8988T (cell line): ENCODE results near the gene JAM3.
"Not testable (repeated sequence)": the region's sequence is repeated elsewhere in the genome, so short reads cannot be mapped to it uniquely, and the experiment has no call there.

Experiments
- DNase-seq: peaks from one replicate; pipeline ENCODE4 v3.0.0; 2011

JAM3 gene

DNA sequence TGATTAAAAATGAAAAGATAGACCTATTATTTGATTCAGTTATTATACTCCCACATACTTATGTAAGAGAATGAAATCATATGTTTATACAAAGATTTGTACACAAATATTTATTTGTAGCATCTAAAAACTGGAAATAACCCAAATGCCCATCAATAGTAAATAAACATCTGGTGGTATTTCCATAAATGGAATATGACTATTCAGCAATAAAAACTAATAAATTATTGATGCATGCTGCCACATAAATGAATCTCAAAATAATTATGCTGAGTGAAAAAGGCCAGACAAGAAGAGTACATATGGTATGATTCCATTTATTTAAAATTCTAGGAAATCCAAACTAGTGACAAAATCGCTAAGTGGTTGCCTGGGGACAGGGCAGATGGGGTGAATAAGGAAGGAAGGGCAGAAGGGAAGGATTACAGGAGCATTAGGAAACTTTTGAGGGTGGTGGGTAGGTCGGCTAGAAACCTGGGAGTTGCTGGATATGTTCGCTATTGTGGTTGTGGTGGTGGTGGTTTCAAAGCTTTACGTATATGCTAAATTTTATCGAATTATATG lies 41.5 kb downstream of the JAM3 start:
- DNase-seq = no peak

DNA sequence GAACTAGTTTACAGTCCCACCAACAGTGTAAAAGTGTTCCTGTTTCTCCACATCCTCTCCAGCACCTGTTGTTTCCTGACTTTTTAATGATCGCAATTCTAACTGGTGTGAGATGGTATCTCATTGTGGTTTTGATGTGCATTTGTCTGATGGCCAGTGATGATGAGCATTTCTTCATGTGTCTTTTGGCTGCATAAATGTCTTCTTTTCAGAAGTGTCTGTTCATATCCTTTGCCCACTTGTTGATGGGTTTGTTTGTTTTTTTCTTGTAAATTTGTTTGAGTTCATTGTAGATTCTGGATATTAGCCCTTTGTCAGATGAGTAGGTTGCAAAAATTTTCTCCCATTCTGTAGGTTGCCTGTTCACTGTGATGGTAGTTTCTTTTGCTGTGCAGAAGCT lies 44.9 kb downstream of the JAM3 start:
- not testable (repeated sequence) for DNase-seq

DNA sequence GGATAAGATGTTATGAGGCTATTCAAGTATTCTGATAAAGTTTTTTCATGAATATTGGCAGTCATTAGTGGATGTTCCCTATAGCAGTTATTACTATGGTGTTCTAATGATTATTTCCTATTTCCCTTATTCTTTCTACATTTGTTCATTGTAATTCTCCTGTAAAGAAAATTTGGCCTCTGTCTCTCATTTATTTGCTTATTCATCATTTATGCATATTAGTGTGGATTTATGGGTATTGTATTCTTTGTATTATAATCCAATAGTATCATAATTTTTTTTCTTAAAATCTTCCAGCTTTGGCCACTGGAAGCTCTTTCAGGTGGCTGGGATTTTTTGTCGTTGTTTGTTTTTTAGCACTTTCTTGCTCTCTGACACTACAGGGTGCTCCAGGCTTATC lies 47.3 kb downstream of the JAM3 start:
- DNase-seq = no peak

DNA sequence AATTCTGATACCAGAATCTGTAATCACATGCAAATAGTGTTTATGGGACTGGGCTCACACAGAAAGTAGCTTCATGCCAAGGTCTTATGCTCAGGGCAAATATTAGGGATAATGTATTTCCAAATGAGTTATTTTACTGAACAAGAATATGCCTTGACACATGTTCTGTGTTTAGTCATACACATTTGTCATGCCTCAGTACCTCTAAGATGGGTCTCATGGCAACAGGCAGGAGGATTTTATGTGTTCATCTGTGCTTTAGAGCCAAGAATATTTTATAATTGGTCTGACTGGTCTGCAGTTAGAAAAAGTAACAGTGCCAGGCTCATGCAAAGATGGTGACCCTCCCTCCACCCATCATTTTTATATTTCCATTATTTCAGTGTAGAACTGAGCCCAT lies 49.1 kb downstream of the JAM3 start:
- no peak for DNase-seq

DNA sequence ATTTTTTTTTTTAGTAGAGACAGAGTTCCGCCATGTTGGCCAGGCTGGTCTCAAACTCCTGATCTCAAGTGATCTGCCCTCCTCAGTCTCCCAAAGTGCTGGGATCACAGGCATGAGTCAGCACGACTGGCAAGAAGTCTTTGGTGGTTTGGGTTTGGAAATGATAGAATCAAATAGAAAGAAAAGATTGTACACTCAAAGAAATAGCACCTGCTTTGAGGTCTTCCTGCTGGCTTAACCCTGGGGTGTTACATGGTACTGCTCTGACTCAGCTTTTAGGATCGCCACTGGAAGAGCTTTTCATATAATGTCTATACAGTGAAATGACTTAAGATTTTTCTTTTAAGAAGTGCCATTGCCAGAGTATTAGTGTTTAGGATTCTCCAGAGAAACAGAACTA lies 50.2 kb downstream of the JAM3 start:
- no peak for DNase-seq

DNA sequence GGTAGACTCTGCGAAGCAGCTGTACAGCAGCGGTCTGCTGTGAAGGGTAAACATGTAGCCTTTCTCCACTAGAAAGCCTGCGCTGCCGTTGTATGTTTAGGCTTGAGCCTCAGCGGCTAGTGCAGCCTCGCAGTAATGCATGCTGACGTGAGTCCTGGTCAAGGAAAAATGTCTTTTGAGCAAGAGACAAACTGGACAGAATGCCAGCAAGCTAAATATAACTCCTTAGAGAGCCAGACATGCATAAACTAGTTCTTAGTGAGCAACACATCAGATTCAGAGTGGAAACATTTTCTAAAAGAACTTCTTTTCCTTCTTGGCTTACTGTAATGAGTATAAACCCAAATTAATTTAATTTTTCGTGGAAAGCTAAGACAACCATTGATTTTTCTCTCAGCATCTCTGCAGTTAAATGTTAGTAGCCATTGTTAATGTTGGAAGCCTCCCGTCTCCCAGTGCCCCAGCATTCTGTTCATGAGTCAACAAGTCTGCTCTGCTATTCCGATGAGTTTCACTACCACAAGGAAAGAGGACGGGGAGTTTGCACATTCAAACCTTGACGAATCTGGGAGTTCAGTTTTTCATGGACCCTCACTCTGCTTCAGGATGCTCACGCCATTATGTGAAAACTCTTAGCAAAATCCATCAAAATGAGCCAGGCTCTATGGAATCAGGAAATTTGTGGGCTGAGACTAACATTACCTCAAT lies 51.4 kb downstream of the JAM3 start:
- DNase-seq = no peak

DNA sequence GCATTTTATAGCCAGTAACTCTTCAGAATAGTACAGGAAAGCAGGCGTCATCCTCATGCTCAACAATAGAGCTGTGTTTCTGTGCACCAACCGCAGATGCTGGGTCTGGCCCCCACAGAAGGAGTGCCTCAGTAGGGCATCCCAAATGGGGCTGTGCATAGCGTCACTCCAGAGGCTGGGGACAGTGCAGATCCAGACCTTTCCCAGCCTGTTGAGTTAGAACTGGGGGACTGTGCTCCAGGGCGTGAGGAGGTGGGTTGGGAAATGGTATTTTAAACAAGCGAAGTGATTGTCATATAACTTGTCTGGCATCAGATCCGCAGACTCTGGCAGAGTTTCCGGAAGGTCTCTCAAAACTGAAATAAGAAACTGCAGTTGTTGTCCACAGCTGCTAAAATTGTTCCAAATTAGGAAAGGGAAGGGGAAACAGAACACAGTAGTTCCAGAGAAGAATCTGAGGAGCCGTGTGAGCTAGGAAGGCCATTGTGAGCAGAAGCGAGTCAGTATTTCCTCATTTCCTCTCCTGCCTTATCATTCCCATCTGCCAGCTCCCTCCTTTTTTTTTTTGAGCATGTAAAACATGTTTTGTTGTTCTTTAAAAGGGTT lies 52.2 kb downstream of the JAM3 start:
- no peak for DNase-seq

DNA sequence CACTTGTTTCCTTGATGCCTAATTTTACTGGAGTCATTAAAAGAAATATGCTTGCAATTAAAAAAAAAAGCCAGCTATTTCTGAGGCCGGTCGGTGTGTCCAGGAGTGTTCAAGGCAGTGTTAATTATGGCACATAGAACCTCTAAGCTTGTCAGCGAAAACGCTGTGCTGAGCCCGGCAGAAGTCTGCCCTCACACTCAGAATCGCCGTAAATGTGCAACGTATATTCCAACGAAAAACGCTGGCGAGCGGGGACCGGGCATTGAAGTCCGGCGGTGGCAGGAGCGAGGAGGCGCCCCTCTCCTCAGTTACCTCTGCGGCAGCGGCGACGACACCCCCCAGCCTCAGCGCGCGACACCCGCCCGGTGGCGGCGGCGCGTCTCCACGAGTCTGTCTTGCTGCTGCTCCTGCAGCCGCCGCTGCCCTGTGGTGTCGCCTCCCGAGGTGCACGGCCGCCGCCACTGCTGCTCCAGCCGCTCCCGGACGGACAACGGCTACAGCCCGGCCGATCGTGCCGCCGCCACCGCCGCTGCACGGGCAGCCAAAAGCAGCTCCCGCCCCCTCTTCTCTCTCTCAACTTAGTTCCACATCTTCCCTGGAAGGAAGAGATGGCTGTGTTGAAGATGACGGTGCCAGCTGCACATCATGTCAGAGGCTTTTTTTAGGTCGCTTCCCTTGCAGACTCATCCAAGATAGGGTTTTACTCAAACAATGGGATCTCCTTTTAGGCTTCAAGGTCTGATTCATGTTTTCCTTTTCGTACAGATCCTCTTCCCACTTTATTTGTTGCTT lies 56.0 kb downstream of the JAM3 start:
- no peak for DNase-seq

DNA sequence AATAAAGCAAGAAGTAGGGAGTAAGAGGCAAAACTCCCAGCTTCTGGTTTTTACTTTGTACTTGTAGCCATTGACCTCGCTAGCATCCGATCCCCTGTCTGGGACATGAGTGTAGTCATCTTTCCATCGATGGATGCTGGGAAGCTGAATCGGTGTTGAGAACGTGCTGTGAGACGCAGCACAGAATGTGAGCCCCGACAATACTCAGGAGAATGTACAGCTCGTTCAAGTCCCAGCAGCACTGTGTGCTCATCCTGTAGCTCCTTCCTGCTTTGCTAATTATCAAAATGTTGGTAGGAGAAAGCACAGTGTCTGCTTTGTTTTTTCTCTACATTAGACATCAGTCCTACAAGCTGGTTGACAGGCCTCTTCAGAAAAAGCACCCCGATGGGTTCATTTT lies 56.6 kb downstream of the JAM3 start:
- DNase-seq = no peak

DNA sequence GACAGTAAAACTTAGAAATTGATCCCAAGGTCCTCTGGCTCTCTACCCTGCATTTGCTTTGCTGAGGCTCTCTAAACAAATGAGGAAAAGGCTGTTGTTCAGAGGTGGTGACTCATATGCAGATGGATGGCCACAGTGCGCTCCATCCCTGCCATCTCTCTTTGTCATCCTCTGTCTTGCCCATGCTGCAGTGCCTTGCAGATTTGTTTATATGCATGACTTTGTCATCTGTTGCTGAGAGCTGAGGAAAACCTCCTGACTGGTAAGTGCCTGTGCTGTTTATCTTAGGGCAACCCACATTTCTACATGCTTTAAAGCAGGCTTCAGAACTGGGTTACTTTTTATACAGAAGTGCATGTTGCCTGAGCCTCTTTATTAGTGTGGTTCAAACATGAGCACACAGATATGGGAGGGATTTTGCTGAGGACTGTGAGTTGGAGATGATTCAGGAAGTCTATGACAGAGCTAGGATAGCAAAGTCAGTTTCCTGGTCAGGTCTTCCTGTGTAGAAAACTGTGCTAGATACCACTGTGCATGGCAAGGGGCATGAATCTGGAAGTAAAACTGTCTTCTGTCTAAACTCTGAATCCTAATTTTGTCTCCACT lies 57.4 kb downstream of the JAM3 start:
- no peak for DNase-seq

DNA sequence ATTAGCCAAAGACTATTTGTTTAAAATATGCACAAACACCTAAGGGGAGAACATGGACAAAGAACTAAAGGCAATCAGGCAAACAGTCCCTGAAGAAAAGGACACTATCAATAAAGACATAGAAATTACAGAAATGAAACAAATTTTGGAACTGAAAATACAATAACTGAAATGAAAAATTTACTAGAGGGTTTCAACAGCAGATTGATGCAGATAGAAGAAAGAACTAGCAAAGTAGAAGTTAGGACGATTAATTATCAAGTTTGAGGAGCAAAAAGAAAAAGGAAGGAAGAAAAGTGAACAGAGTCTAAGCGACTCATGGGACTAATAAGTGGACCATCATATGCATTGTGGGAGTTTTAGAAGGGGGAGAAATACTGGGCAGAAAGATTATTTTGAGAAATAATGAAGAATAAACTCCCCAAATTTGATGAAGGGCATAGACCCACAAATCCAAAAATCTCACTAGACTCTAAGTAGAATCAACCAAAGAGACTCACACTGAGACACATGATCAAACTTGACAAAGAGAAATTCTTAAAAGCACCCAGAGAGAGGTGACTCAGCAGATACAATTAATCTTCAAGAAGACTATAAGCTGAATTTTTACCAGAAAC lies 62.9 kb downstream of the JAM3 start:
- DNase-seq = no peak

DNA sequence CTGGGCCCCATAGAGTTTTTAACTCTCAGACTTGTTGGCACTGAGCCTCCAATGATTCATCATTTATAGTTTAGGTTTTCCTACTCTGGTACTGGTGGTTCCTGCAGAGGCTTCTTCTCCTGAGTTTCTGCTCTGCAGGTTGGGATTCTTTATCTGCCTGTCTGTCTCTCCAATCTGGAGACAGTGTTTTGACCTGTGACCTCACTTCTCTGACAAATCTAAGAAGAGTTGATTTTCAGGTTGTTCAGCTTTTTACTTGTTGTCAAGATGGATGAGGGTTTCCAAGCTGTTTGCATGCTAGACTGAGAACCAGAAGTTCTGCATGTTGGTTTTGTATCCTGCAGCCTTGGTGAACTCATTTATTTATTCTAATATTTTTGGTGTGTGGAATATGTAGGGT lies 63.9 kb downstream of the JAM3 start:
- no peak for DNase-seq

DNA sequence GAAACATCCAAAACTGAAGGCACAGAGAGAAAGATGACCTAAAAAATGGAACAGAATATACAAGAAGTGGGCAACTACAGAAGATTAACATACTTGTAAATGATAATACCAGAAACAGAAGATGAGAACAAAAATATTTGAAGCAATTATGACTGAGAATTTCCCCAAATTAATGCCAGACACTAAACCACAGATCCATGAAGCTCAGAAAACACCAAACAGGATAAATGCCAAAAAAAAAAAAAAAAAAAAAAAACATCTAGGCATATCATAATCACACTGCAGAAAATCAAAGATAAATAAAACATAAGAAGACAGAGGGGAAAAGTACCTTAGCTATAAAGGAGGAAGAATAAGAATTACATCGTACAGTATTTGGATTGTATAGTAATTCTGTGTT lies 65.3 kb downstream of the JAM3 start:
- no peak for DNase-seq

DNA sequence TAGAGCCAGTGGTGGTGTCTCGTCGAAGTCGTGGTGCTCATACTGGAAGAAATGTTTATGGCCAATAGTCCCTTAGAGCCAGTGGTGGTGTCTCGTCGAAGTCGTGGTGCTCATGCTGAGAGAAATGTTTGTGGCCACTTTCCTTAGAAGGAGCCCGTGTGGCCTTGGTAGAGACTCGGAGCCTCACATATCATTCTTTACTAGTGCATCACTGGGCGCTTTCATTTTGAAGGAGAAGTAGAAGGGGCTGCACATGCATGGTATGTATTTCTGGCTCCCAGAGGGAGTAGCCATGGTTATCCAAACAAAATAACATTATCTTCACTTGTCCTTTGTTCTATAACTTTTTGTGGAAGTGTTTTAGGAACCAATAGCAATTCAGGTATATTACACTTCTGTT lies 69.5 kb downstream of the JAM3 start:
- DNase-seq = no peak

DNA sequence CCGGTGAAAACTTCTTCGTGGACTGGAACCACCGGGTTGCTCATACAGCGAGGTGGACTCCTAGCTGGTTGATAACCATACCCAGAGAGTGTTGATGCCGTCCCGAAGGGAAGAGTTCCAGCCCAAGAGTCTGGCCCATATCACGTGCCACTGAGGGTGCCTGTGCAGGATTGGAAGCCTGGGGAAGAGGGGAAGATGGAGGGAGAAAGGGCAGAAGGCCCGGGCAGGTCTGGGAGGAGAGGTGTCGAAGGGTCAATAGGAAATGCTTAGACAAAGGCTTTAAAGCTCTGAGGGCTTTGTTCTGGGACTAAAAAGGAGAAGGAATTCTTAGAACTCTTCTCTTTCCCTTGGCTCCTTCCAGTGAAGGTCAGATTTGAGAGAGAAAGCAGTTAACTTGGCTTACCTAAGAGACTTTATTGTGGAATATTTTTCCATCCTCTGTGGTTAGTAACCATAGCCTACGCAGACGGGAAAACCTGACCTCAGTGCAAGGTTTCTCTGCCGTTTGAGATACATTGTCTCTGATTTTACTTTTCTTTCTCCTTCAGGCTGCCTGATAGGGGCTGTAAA lies 70.5 kb downstream of the JAM3 start:
- no peak for DNase-seq

DNA sequence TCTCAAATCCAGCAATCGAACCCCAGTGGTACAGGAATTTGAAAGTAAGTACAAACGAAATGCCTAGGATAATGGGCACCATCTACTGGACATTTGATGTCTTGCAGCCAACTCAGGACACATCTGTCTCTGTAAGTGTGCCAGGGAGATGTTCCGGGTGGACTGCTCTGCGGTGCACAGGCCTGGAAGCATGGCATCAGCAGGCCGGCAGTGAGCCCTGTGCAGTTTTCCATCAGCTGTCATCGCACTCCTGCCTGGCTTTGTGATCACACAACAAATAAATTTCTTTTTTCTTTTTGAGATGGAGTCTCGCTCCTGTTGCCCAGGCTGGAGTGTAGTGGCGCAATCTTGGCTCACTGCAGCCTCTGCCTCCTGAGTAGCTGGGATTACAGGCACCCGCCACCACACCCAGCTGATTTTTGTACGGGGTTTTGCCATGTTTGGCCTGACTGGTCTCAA lies 71.0 kb downstream of the JAM3 start:
- peak; percentile 57 for DNase-seq

DNA sequence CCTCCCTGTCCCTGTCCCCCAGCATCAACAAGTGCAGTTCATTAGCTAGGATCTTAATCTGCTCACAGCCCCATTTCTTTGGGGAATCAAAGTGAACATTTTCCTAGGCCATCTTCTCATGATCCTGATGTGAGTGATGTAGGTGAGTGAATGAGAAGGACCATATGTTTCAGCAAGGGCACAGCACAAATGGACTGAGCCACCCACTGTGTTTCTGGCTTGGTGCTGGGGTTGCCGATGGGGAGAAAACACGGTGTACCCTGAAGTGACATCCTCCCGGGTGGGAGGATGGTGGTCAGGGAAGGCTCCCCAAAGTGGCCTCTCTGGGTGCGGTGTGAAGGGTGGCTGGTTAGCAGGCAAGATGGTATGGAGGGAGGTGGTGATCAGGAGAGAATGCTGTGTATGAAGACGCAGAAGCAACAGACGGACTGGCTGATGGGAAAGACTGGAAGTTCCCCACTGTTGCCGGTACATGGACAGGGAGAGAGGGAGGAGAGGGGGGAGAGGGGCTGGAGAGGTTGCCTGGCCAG lies 72.2 kb downstream of the JAM3 start:
- DNase-seq = no peak

DNA sequence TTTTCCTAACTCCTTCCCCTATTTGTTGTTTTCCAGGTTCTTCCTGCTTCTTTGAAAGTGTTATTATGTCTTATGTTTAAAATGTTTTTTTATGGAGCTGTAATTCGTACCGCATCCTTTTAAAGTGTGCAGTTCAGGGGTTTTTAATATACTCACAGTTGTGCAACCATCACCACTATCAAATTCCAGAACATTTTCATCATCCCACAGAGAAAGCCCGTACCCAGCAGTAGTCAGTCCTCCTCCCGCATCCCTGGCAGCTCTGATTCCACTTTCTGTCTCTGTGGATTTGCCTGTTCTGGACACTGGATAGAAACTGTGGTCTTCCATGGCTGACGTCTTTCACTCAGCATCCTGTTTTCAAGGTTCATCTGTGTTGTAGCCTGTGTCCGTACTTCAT lies 73.7 kb downstream of the JAM3 start:
- DNase-seq = no peak

DNA sequence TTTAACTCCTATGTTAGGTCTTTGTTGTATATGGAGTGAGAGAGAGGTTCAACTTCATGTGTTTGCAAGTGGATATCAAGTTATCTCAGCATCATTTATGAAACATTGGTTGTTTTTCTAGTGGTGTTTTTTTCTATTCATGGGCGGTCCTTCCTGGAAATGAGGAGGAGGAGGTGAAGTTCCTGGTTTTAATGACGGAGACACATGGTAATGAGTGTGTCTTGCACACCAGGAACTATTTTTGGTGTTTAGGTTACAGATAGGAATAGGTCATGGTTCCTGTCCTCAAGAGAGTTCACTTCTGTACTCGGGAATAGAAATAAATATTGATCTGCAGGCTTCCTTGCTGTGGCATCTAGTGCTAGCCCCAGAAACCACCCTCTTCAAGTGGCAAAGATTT lies 74.9 kb downstream of the JAM3 start:
- no peak for DNase-seq

DNA sequence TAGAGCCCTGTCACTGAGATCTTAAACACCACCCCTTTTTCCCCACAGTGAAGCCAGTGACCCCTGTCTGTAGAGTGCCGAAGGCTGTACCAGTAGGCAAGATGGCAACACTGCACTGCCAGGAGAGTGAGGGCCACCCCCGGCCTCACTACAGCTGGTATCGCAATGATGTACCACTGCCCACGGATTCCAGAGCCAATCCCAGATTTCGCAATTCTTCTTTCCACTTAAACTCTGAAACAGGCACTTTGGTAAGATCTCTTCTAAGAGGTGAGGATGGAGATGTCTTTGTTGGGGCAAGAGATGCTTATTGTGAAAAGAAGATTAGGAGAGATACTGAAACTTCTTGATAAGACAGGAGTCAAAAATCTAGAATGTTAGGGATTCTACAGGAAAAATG lies 75.9 kb downstream of the JAM3 start:
- DNase-seq = no peak

DNA sequence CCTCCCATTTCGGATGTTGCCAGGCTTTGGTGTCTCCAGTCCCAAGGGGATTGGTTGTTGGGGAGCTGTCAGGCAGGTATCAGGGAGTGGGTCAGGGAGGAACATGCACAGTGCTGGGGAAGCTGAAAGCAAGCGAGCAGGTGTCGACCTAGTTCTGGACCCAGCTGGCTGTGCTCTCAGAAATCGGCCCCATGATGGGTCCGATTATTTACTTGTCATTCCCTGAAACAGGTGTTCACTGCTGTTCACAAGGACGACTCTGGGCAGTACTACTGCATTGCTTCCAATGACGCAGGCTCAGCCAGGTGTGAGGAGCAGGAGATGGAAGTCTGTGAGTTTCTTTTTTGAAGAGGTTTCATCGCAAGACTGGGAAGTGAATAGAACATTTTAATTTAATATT lies 76.8 kb downstream of the JAM3 start:
- no peak for DNase-seq

DNA sequence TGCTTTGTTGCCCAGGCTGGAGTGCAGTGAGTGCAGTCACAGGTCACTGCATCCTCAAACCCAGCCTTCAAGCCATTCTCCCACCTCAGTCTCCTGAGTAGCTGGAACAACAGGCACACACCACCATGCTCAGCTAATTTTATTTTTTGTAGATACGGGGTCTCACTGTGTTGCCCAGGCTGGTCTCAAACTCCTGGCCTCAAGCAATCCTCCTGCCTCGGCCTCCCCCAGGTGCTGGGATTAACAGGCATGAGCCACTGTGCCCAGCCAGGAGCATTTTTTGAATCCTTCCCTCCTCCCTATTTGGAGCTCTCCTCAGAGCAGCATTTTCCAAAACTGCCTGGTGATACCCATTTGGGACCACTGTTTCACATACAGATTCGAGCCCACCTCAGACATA lies 77.7 kb downstream of the JAM3 start:
- no peak for DNase-seq
